Measurements from ENCODE around the gene PLCL2.

Gene PLCL2

DNA sequence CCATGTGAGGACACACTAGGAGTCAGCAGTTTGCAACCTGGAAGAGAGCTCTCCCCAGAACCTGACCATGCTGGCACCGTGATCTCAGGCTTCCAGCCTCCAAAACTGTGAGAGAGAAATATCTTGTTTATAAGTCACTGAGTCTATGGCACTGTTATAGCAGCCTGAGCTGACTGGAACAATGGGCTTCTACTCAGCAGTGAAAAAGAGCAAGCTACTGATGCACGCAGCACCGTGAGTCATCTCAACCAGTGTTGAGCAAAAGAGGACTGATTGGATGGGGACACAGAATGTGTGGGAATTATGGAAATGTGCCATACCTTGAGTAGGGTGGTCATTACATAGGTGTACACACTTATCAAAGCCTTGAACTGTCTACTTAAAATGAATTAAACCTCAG is 230.4 kb downstream of the PLCL2 start:
- no peak overlapping the region for H3K27ac ChIP-seq
- CTCF ChIA-PET, result no interaction called here
- POLR2A ChIA-PET (ENCODE audit: low non-redundant PET), result no interaction called here
- no peak for DNase-seq (ENCODE audit: low spot score)
- TF ChIP-seq, protein P1, sequence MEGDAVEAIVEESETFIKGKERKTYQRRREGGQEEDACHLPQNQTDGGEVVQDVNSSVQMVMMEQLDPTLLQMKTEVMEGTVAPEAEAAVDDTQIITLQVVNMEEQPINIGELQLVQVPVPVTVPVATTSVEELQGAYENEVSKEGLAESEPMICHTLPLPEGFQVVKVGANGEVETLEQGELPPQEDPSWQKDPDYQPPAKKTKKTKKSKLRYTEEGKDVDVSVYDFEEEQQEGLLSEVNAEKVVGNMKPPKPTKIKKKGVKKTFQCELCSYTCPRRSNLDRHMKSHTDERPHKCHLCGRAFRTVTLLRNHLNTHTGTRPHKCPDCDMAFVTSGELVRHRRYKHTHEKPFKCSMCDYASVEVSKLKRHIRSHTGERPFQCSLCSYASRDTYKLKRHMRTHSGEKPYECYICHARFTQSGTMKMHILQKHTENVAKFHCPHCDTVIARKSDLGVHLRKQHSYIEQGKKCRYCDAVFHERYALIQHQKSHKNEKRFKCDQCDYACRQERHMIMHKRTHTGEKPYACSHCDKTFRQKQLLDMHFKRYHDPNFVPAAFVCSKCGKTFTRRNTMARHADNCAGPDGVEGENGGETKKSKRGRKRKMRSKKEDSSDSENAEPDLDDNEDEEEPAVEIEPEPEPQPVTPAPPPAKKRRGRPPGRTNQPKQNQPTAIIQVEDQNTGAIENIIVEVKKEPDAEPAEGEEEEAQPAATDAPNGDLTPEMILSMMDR (conservative IDR thresholded peaks at IDR 0.05; ENCODE audit: low read depth), result no peak

DNA sequence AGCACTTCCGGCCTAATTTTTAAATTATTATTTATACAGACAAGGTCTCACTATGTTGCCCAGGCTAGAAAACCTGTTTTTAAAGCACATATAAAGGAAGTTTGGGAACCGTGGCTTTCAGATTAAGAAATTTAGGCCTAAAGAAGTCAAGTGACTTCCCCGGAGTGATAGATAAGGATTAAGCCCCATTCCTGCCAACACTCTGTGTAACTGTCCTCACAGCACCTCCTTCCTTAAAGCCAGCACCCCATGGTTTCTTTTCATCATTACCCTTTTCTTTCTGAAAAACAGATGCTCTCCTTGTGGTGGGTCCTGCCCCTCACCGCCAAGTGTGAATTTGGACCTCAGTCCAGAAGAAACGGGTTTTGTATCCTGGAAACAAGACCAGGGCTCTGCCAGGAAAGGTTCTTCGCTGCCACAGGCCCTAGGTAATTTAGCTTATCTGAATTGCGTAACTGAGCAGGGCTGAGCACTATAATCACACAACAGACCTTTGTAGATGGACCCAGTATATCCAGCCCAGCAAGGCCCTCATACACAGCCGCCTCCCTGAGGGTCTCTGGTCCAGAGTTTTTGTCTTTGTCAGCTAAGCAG is 231.3 kb downstream of the PLCL2 start:
- H3K27ac ChIP-seq, result no peak overlapping the region
- no peak for DNase-seq (ENCODE audit: low spot score)
- ChIA-PET CTCF (no interaction called here), POLR2A (ENCODE audit: low non-redundant PET) (no interaction called here)
- TF ChIP-seq, protein P1 (conservative IDR thresholded peaks at IDR 0.05; ENCODE audit: low read depth), result no peak

DNA sequence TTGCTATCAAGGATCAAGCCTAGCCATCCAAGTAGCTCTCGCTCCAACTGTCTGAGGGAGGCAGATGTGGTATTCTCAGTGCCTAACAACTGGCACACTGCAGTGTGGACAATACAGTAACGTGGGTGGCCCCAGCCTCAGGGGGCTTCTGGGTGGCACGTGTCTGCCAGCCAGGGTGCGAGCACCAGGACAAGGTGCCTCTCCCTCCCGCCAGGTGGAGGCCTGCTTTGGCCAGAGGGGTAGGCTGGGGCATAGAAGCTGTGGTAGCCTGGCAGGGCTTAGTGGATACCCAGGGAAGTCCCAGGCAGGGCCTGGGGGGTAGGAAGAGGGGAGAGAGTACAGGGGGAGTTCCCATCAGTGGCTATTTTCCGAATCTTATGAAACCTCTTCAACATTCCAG is 234.0 kb downstream of the PLCL2 start:
- TF ChIP-seq, protein P1 (conservative IDR thresholded peaks at IDR 0.05; ENCODE audit: low read depth), result no peak
- no peak overlapping the region for H3K27ac ChIP-seq
- POLR2A ChIA-PET (ENCODE audit: low non-redundant PET), result no interaction called here
- no peak for DNase-seq (ENCODE audit: low spot score)
- CTCF ChIA-PET, result no interaction called here

DNA sequence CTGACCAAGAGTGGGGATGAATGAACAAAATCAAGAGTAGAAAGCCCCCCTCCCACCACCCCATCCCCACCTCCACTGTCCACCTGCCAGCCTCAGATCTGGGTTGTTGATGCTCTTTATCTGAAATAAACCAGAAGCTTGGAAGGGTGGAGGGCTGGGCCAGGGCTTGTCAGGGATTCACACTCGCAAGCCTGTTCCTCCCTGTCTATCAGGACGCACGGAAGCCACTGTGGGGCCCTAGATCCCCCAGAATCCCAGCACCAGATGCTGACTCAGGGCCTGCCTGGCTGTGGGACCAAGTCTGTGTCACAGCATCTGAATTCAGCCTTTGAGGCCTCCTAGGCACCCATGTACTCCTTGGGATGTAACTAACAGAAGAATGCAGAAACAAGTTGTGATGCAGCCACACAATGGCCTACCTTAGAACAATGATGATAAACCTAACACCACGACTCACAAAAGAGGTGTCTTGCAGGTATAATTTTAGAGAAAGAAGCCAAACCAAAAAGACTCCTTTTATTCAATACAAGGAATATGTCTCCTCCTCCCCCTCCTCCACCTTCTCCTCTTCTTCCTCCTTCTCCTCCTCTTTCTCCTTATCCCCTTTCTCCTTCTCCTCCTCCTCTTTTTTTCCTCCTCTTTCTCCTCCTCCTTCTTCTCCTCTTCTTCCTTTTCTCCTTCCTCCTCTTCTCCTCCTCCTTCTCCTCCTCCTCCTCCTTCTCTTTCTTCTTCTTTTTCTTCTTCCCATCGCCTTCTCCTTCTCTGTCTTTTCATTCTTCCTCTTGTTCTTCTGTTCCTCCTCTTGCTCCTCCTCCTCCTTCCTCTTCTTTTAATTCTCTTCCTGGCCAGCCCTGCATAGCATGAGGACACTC is 234.7 kb downstream of the PLCL2 start:
- no peak for DNase-seq (ENCODE audit: low spot score)
- ChIA-PET POLR2A (ENCODE audit: low non-redundant PET) (no interaction called here), CTCF (no interaction called here)
- H3K27ac ChIP-seq, result no peak overlapping the region
- TF ChIP-seq, protein P1 (conservative IDR thresholded peaks at IDR 0.05; ENCODE audit: low read depth), result no peak

DNA sequence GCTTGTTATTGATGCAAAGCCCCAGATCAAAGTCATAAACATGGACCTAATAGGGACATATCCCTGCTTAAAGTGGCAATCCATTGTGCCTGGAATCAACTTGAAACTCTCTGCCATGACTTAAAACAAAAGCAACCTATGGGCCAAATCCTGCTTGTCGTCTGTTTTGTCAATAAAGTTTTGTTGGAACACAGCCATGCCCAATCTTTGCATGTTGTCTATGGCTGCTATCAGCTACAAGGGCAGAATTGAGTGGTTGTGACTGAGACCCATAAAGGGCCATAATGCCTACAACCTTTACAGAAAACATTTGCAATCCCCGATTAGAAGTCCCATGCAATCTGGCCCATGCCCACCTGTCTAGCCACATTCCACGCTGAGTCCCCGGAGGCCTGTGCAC is 235.4 kb downstream of the PLCL2 start:
- no peak for DNase-seq (ENCODE audit: low spot score)
- TF ChIP-seq, protein P1 (conservative IDR thresholded peaks at IDR 0.05; ENCODE audit: low read depth), result no peak
- ChIA-PET POLR2A (ENCODE audit: low non-redundant PET) (no interaction called here), CTCF (no interaction called here)
- H3K27ac ChIP-seq, result no peak overlapping the region

DNA sequence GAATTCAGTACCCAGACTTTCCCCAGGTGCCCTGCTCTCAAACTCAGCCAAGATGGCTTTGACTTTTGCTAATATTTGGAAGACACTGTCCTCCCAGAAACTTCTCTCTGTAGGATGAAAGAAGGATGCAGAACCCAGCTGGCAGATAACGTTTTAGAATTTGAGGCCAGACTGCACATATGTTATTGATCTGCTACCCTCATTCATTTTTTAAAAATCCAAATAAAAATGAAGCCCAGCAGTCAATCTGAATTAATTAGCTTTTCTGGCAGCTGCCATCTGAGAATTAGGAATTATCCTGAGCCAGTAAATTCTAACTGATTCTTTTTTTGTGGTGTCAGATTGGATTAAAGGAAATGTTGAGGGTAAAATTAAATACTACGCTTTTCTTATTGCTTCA is 236.6 kb downstream of the PLCL2 start:
- ChIA-PET POLR2A (ENCODE audit: low non-redundant PET) (no interaction called here), CTCF (no interaction called here)
- no peak overlapping the region for H3K27ac ChIP-seq
- TF ChIP-seq, protein P1 (conservative IDR thresholded peaks at IDR 0.05; ENCODE audit: low read depth), result no peak
- no peak for DNase-seq (ENCODE audit: low spot score)

Measured in RWPE1 (cell line).